Measurements from ENCODE around the gene RNF2.

RNF2 gene

GRCh38 chr1:185105121-185105520 is 59.8 kb downstream of the RNF2 start:
- no peak for DNase-seq

- DNase-seq, result no peak
These were observed 63.0 kb downstream of the RNF2 start for GRCh38 chr1:185108321-185108720.

- no peak for DNase-seq
These were observed 64.8 kb downstream of the RNF2 start for GRCh38 chr1:185110145-185110544.

GRCh38 chr1:185111873-185112272 is 66.5 kb downstream of the RNF2 start:
- no peak for DNase-seq

GRCh38 chr1:185112356-185112755 is 67.0 kb downstream of the RNF2 start:
- no peak for DNase-seq

- DNase-seq, result no peak
These were observed 84.3 kb downstream of the RNF2 start for GRCh38 chr1:185129708-185130107.

GRCh38 chr1:185132534-185132933 is 87.2 kb downstream of the RNF2 start:
- no peak for DNase-seq

- DNase-seq, result no peak
These were observed 92.7 kb downstream of the RNF2 start for GRCh38 chr1:185137896-185138545.

- DNase-seq, result no peak
These were observed 93.9 kb downstream of the RNF2 start for GRCh38 chr1:185139246-185139645.

GRCh38 chr1:185144233-185144632 is 98.9 kb downstream of the RNF2 start:
- no peak for DNase-seq

GRCh38 chr1:185151215-185151614 is 105.9 kb downstream of the RNF2 start:
- no peak for DNase-seq
